Suprapubic skin (tissue), 3 donors: ENCODE measurements around the gene TMED3.

Source experiments
- POLR2A ChIP-seq, 2 donors: fragments of 450-650 bp; IDR thresholded peaks; one replicate each; pipeline ENCODE4 v1.6.1; 2017; ENCODE audit warnings: antibody characterized with exemption in 2 of 2, mild to moderate bottlenecking in 2 of 2, moderate library complexity in 2 of 2
- TF ChIP-seq, protein P1 (sequence below), 2 donors: fragments of 200-600 bp in 1 of 2; fragments of 450-650 bp in 1 of 2; sonication (generic) in 1 of 2; IDR thresholded peaks; one replicate each; pipeline ENCODE4 v1.5.1; 2016 to 2019; ENCODE audit warnings: antibody characterized with exemption in 2 of 2, mild to moderate bottlenecking in 1 of 2, moderate library complexity in 1 of 2

DNA sequence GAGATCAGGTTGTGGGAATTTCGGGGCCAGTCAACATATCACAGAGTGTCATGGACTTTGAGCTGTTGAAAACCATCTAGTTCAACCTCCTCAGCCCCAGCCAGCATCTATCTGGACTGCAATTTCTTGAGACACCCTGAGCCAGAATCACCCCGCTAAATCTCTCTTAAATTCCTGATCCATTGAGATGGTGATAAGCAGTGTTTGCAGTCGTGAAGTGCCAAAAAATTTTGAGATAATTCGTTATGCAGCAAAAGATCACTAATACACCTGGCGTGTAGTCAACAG is 29.3 kb downstream of the TMED3 start:
- no peak for TF ChIP-seq POLR2A (IDR thresholded peaks at IDR 0.05)
- TF ChIP-seq, protein P1, sequence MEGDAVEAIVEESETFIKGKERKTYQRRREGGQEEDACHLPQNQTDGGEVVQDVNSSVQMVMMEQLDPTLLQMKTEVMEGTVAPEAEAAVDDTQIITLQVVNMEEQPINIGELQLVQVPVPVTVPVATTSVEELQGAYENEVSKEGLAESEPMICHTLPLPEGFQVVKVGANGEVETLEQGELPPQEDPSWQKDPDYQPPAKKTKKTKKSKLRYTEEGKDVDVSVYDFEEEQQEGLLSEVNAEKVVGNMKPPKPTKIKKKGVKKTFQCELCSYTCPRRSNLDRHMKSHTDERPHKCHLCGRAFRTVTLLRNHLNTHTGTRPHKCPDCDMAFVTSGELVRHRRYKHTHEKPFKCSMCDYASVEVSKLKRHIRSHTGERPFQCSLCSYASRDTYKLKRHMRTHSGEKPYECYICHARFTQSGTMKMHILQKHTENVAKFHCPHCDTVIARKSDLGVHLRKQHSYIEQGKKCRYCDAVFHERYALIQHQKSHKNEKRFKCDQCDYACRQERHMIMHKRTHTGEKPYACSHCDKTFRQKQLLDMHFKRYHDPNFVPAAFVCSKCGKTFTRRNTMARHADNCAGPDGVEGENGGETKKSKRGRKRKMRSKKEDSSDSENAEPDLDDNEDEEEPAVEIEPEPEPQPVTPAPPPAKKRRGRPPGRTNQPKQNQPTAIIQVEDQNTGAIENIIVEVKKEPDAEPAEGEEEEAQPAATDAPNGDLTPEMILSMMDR (IDR thresholded peaks at IDR 0.05), result no peak
